ENCODE measurements around the gene CHD6. TPM values are rescaled to one million over a fixed set of nuclear protein-coding genes. Genes with fewer than 3 reads are reported as not detected.

CHD6 gene
- total RNA-seq, 2 donors from 2014 or later, result 51.1 to 56.2 TPM

DNA sequence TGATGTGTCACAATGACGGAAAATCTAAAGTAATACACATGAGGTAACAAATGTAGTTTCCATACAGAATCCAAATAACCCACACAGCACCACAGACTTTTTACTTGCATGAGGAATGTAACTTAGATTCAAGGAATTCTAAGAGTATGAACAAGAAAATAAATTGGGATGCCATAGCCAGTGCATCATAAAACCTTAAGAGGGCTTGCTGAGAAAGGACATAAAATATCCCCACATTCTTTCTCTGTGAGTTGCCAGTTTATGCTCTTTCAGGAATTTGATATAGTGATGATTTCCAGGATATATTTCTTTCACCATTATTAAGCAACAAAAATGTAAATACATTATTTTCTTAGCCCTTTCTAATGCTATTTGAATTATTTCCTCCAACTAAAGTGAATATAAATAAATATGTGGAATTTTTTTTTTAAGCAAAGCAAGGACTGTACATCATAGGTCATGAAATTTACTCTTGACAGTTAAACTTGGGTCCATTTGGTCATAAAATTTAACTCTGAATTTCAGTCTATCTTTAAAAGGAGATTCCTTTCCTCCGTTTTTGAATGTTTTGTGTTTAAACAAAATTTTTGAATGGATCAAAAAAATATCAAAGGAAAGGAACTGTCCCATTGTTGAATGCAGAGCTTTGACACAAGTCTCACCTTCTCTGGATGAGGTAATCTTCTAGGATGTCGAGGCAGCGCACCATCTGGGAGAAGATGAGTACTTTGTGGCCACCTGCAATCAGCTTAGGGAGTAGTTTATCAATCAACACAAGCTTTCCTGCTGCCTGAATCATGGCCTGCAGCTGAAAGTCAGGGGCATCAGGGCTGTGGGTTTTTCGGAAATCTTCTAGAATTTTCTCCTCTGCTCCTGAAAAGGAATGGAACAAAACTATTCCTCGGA is 135.3 kb downstream of the CHD6 start:
- intact Hi-C loops (cut with DNase I), result no loop called here
- no peak for DNase-seq (ENCODE audit: low spot score)

DNA sequence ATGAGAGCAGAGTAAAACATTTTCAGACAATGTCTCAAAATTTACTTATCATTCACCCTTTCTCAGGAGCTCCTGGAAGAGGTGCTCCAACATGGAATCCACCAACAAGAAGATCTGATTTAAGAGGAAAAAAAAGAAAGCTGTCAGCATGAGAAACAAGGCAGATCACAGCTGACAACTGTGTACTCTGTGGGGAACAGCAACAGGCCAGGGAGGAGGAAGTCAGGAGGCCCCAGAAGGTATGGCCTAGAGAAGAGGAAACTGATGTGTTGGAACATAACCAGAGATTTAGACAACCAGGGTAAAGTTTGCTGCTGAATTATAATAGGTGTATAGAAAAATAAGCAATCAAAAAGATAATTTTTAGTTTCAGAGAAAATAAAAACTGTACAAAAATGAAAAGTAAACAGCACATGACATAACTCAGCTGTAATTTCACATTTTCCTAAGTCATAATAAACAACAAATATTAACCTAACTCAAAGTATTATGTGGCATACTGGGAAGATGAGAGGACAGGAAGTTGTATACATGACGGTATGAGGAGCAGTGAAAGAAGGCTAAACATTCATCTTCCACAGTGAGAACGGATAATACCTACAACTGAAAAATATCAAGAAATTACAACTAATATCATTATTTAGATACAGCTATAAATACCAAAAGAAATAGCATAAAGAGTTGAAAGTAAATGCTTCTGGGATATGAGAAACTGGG is 138.0 kb downstream of the CHD6 start:
- intact Hi-C loops (cut with DNase I), result no loop called here

GRCh38 chr20:41479113-41479512 is 139.1 kb downstream of the CHD6 start:
- DNase-seq (ENCODE audit: low spot score), result no peak
- intact Hi-C loops (cut with DNase I), result no loop called here

More for the DNA sequence above, 138.0 kb downstream of the CHD6 start:
- no peak for DNase-seq (ENCODE audit: low spot score)

- intact Hi-C loops (cut with DNase I), result no loop called here
- no peak for DNase-seq (ENCODE audit: low spot score)
Measured at GRCh38 chr20:41478026-41478425, 140.2 kb downstream of the CHD6 start.

DNA sequence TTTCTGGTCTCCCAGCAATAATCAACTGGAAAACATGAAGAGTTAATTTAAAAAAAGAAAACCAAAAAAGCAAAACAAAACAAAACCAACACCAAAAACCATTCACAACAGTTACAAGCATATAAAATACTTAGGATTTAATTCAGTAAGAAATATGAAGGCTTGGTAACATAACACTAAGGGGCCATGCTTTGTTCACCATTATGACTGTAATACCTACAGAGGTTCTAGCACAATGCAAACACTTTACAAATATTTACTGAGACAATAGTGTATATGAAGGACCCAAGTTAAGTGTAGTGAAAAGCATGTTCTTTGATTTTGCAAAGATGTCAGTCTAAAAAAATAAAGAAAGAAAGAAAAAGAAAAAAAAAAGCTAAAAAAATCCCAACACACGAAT is 141.7 kb downstream of the CHD6 start:
- intact Hi-C loops (cut with DNase I), result no loop called here
- no peak for DNase-seq (ENCODE audit: low spot score)

DNA sequence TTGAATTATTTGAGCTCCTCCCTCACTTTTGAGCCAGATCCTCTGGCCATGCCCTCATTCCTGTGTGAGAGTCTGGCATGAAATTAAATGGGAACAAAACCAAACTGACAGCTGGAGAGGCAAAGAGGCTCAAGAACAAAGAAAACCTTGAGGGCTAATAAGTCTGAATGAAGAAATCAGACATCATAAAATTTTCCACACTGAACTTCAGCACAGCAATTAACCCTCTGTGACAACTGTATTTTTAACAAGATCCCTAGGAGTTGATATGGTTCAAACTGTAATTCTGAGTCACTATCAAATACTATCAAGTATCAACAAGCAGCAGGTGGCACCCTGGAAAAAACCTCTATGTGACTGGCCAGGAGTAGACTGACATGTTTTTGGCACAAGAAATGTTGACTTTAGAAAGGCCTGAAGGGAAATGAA is 142.2 kb downstream of the CHD6 start:
- DNase-seq (ENCODE audit: low spot score), result no peak
- intact Hi-C loops (cut with DNase I), result no loop called here

DNA sequence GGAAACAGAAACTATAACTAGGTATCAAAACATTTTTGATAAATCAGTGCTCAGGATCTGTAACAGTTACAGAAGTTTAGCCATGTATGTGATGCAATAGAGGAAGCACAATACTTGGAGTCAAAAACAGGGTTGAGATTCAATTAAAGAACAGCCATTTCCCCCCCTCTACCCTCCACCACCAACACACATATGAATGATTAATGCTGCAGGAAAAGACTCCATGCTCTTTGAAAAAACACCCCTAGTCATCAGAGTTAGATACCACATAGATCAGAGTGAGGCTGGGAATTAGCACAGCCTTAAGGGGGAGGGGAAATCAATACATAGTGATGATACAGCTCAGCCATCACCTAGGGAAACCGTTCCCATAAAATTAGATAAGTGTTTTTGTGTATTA is 142.7 kb downstream of the CHD6 start:
- intact Hi-C loops (cut with DNase I), result no loop called here
- DNase-seq (ENCODE audit: low spot score), result no peak

GRCh38 chr20:41470362-41471095 is 147.6 kb downstream of the CHD6 start:
- no peak for DNase-seq (ENCODE audit: low spot score)
- intact Hi-C loops (cut with DNase I), result no loop called here

GRCh38 chr20:41469868-41470267 is 148.3 kb downstream of the CHD6 start:
- intact Hi-C loops (cut with DNase I), result no loop called here
- DNase-seq (ENCODE audit: low spot score), result no peak

DNA sequence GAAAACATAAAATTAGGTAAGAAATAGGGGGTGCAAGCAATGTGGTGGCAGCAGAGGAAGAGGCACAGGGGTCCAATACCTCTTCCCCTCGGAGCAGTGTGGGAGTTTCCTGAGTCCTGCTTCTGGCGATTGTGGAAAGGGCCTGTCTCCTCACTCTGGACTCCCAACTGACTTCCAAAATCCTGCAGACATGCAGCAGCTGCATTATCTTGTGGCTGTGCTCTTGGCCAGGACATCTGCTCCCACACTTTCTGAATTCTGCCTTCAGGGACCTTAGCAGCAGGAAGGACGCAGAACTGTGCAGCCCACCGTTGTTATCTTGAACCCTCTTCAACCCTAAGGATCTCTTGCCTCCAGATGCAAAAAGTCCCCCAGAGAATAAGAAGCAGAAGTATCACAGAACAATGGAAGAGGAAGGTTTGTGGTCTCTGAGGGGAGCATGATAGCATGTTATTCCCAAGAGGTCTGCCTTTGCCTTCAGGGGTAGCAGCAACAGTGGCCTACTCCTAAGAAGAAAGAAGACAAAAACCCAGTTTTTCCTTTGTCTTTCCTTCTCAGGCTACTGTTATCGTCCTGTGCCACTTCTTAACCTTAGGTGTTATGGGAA is 149.1 kb downstream of the CHD6 start:
- intact Hi-C loops (cut with DNase I), result no loop called here
- no peak for DNase-seq (ENCODE audit: low spot score)

DNA sequence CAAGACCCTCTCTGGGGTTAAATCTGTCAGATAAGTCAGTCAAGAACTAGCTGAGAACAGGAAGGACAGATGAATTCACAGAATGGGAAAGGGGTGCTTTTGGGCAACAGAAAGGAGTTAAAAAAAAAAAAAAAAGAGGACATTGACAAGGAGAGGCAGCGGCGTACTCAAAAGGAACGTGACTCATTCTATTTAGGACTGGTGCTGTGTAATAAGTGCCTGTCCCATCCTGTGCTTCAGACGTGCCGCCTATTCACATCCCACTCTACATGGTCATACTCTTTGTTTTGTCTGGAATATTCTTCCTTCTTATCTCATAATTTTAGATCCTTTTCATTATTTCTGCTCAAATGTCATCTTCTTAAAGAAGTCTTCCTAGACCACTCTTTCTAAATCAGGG is 150.5 kb downstream of the CHD6 start:
- intact Hi-C loops (cut with DNase I), result no loop called here
- DNase-seq (ENCODE audit: low spot score), result no peak

- DNase-seq (ENCODE audit: low spot score), result no peak
- intact Hi-C loops (cut with DNase I), result no loop called here
Measured at GRCh38 chr20:41467220-41467619, 151.0 kb downstream of the CHD6 start.

DNA sequence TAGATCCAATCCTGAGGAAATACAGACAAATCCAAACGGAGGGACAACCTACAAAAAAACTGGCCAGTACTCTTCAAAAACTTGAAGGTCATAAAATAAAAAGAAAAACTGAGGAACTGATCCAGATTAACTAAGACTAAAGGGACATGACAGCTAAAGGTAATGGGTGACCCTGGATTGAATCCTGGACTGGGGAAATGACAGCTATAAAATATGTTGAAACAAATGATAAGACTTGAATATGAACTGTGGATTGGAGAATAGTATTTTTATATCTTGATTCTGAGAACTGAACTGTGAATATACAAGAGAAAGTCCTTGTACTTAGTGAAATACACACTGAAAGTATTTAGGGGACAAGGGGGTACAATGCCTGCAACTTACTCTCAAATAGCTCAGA is 154.6 kb downstream of the CHD6 start:
- intact Hi-C loops (cut with DNase I), result no loop called here
- no peak for DNase-seq (ENCODE audit: low spot score)

GRCh38 chr20:41462372-41463161 is 155.6 kb downstream of the CHD6 start:
- DNase-seq (ENCODE audit: low spot score), result no peak
- intact Hi-C loops (cut with DNase I), result no loop called here

- intact Hi-C loops (cut with DNase I), result no loop called here
- DNase-seq (ENCODE audit: low spot score), result no peak
Measured at GRCh38 chr20:41458761-41459160, 159.4 kb downstream of the CHD6 start.

- intact Hi-C loops (cut with DNase I), result no loop called here
- no peak for DNase-seq (ENCODE audit: low spot score)
Measured at GRCh38 chr20:41457173-41457857, 160.9 kb downstream of the CHD6 start.

DNA sequence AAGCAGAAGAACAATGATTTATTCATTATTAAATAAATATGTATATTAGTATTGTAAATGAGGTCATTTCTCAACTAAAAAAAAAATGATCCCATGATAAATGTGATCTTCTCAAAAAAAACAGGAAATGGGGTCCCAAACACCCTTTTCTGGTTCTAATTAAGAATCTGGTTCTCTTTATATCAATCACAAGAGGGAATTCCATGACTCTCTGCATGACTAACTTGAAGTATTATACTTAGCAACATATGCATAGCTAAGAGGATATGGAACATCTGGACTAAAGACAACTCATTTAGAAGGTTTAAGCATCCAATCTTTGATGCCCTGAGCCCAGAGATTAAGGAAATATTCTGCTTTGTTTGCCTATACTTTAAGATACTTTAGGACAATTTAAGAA is 161.8 kb downstream of the CHD6 start:
- DNase-seq (ENCODE audit: low spot score), result no peak
- intact Hi-C loops (cut with DNase I), result no loop called here

GRCh38 chr20:41454250-41454649 is 163.9 kb downstream of the CHD6 start:
- intact Hi-C loops (cut with DNase I), result no loop called here
- DNase-seq (ENCODE audit: low spot score), result no peak
